Stomach (tissue), 9 donors: Measurements from ENCODE around the gene GNL1. TPM values are rescaled to one million over a fixed set of nuclear protein-coding genes. Genes with fewer than 3 reads are reported as not detected.
"Not testable (repeated sequence)": the region's sequence is repeated elsewhere in the genome, so short reads cannot be mapped to it uniquely, and the experiment has no call there.

Experiments used
- DNase-seq, 2 donors: peaks; one replicate each; pipeline versions ENCODE4 v3.0.0 to v3.0.0-alpha.2; 2013 to 2019
- H3K27ac ChIP-seq, 5 donors: fragments of 200-600 bp in 4 of 5; sonication (generic) in 4 of 5; one replicate each; pipeline ENCODE4 v1.5.1; 2013 to 2019; ENCODE audit warnings: mild to moderate bottlenecking in 1 of 5, moderate library complexity in 1 of 5
- H3K27me3 ChIP-seq, 3 donors: fragments of 200-600 bp; sonication (generic); one replicate each; pipeline ENCODE4 v1.5.1; 2017 to 2019; ENCODE audit warnings: mixed run types in 1 of 3
- H3K36me3 ChIP-seq, 4 donors: fragments of 200-600 bp; sonication (generic); 1 replicate in 3 of 4; 2 replicates in 1 of 4; pipeline ENCODE4 v1.5.1; 2016 to 2019
- H3K4me1 ChIP-seq, 4 donors: fragments of 200-600 bp; sonication (generic); one replicate each; pipeline ENCODE4 v1.5.1; 2016 to 2019
- H3K4me3 ChIP-seq, 4 donors: fragments of 200-600 bp; sonication (generic) in 3 of 4; one replicate each; pipeline ENCODE4 v1.5.1; 2016 to 2019; ENCODE audit warnings: mild to moderate bottlenecking in 1 of 4
- H3K9me3 ChIP-seq, 4 donors: fragments of 200-600 bp; sonication (generic); one replicate each; pipeline ENCODE4 v1.5.1; 2016 to 2019
- CTCF ChIP-seq, 7 experiments: fragments of 450-650 bp in 4 of 7; fragments of 200-600 bp in 3 of 7; sonication (generic) in 3 of 7; IDR thresholded peaks; one replicate each; pipeline ENCODE4 v1.5.1; 2016 to 2019; ENCODE audit warnings: antibody characterized with exemption in 7 of 7, control low read depth in 2 of 7, mild to moderate bottlenecking in 1 of 7
- EP300 ChIP-seq: sonication (generic); formaldehyde crosslinking; IDR thresholded peaks from one replicate; pipeline ENCODE4 v1.6.1; 2017; ENCODE audit warnings: antibody characterized with exemption
- POLR2A ChIP-seq, 4 donors: fragments of 450-650 bp; IDR thresholded peaks; one replicate each; pipeline ENCODE4 v1.6.1; 2016; ENCODE audit warnings: antibody characterized with exemption in 4 of 4, control low read depth in 2 of 4, mild to moderate bottlenecking in 1 of 4, moderate library complexity in 1 of 4
- POLR2AphosphoS5 ChIP-seq, 3 donors: sonication (generic); formaldehyde crosslinking; IDR thresholded peaks; one replicate each; pipeline ENCODE4 v1.6.1; 2016; ENCODE audit warnings: antibody characterized with exemption in 3 of 3
- WGBS, 5 donors: extraction: QIAGEN DNeasy Blood & Tissue Kit in 3 of 5; methylation state at CpG; one replicate each; pipeline versions ENCODE4 v1.1.5 to v1.1.7; 2013 to 2018; 5-methylcytosine and 5-hydroxymethylcytosine counted together
- intact Hi-C: fragments of 100-400 bp; cut with DNase I; formaldehyde crosslinking; loops from one replicate; pipeline ENCODE4 v1.15.1; 2023; ENCODE audit warnings: low total_unique reads
- polyA plus RNA-seq, 3 donors: library from polyadenylated mRNA; stranded (reverse); fragments of 200-250 nt; gene quantifications; one replicate each; pipeline ENCODE4 v1.2.3, GENCODE V29; 2013
- total RNA-seq, 5 donors: library from RNA; depleted of rRNA; stranded (reverse); fragments of >200 nt; gene quantifications; one replicate each; pipeline versions ENCODE4 v1.1.0 to v1.2.3, GENCODE V29; 2014 to 2016
- donor health status: healthy with polysubstance abuse.
- donor health status: Bipolar disorder and iron deficiency.
- donor health status: healthy.

Gene GNL1
- total and polyA plus RNA-seq, 8 donors = 12.7 to 53.3 (median 31.2) TPM

DNA sequence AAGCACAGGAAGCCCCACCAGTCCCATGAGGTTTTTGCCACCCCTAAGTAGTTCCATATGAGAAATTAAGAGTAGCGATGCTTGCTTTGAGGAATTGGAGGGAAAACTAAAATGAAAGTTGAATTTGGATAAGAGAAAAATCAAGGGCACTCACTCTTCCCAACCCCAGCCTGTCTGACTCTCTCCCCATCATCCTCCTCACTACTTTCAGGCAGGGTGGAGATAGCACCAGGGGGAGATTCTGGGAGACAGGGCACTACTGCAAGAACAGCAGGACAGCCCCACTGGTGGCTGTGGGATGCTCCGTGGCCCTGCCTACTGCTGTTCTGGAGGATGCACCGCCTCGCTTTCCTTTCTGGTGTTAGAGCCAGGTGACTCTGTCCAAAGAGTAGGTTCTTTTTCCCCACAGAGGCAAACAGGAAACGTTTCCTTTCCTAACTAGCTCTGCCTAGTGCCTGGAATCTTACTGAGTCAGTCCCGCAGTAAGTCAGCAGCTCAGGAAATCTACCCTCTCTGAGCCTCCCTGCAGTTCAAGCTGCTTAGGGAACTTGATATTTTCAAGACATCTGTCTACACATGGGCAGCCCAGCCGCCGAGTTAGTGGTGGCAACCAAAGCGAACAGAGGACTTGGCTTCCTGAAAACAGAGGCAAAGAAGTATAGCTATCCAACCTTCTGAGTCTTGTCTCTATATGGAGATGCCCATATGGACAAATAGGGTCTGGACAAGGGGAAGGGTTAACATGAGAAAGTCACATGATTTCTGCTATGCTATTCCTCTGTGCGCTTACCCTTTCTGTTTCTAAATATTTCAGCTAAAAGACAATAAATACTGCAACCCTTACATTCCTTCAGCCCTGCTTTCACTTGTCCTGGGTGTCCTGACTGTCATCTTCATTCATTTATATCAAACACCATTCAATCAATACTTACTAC is 55.6 kb downstream of the GNL1 start:
- DNase-seq = no peak
- 53 to 71% (median 60%) methylated on average over 10 of the region's 10 CpGs for WGBS, 5 donors
- Histone ChIP-seq H3K9me3 (no peaks in the 10 kb centered on the region), H3K4me3 (no peak overlapping the region), H3K27ac (peak overlapping the region in 4 of 5 donors; percentile 22 to 70 (median 25)), H3K27me3 (no peaks in the 10 kb centered on the region), H3K36me3 (no peaks in the 10 kb centered on the region), H3K4me1 (peaks cover 0 to 18% (median under 1%) of the 10 kb centered on the region in 4 donors)
- no peak for TF ChIP-seq EP300
- TF ChIP-seq POLR2AphosphoS5 (IDR thresholded peaks at IDR 0.05) = no peak
- no peak for TF ChIP-seq POLR2A (IDR thresholded peaks at IDR 0.05)
- TF ChIP-seq CTCF (IDR thresholded peaks at IDR 0.05) = no peak
- intact Hi-C loops = no loop called here

- intact Hi-C loops, H3K27ac ChIP-seq, H3K27me3 ChIP-seq, H3K36me3 ChIP-seq, H3K4me3 ChIP-seq, DNase-seq, H3K9me3 ChIP-seq: not testable (repeated sequence)
- peaks cover 0 to 38% (median 6%) of the 10 kb centered on the region in 4 donors for H3K4me1 ChIP-seq
- 92 to 97% (median 95%) methylated on average over 15 to 37 of the region's 37 CpGs for WGBS, 5 donors
Observed at GRCh38 chr6:30498705-30499104, 57.6 kb downstream of the GNL1 start.

- intact Hi-C loops = no loop called here
- Histone ChIP-seq H3K27ac (no peak overlapping the region), H3K4me3 (no peak overlapping the region), H3K9me3 (no peaks in the 10 kb centered on the region), H3K36me3 (peaks cover 4 to 17% (median 17%) of the 10 kb centered on the region in 4 donors), H3K4me1 (peaks cover 3 to 47% (median 11%) of the 10 kb centered on the region in 4 donors), H3K27me3 (no peaks in the 10 kb centered on the region)
- WGBS, 5 donors = 81 to 88% (median 83%) methylated on average over 3 of the region's 3 CpGs
- no peak for TF ChIP-seq POLR2AphosphoS5 (IDR thresholded peaks at IDR 0.05)
- TF ChIP-seq CTCF (IDR thresholded peaks at IDR 0.05) = no peak
- TF ChIP-seq POLR2A (IDR thresholded peaks at IDR 0.05) = no peak
- no peak for TF ChIP-seq EP300
- no peak for DNase-seq
Observed at GRCh38 chr6:30497714-30498113, 58.6 kb downstream of the GNL1 start.

DNA sequence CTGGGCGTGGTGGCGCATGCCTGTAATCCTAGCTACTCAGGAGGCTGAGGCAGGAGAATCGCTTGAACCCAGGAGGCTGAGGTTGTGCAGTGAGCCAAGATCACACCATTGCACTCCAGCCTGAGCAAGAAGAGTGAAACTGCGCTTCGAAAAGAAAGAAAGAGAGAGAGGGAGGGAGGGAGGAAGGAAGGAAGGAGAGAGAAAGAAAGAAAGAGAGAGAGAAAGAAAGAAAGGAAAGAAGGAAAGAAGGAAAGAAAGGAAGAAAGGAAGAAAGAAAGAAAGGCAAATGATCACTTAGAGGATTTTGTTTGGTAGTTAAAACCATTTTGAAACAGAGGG is 59.1 kb downstream of the GNL1 start:
- DNase-seq, H3K27me3 ChIP-seq, H3K4me3 ChIP-seq, H3K9me3 ChIP-seq, intact Hi-C loops: not testable (repeated sequence)
- Histone ChIP-seq H3K4me1 (peaks cover 8 to 52% (median 13%) of the 10 kb centered on the region in 4 donors), H3K36me3 (peaks cover 9 to 22% (median 22%) of the 10 kb centered on the region in 4 donors), H3K27ac (peak overlapping the region in 1 of 5 donors; percentile 72)
- 92 to 98% (median 96%) methylated on average over 5 of the region's 5 CpGs for WGBS, 5 donors

GRCh38 chr6:30495993-30496392 is 60.3 kb downstream of the GNL1 start:
- Histone ChIP-seq H3K4me1 (peaks cover 15 to 64% (median 25%) of the 10 kb centered on the region in 4 donors), H3K4me3 (no peak overlapping the region), H3K36me3 (peaks cover 21 to 35% (median 34%) of the 10 kb centered on the region in 4 donors), H3K9me3 (no peaks in the 10 kb centered on the region), H3K27me3 (no peaks in the 10 kb centered on the region), H3K27ac (peak overlapping the region in 4 of 5 donors; percentile 33 to 72 (median 44))
- TF ChIP-seq EP300 = no peak
- no peak for TF ChIP-seq POLR2A (IDR thresholded peaks at IDR 0.05)
- no peak for TF ChIP-seq POLR2AphosphoS5 (IDR thresholded peaks at IDR 0.05)
- no peak for TF ChIP-seq CTCF (IDR thresholded peaks at IDR 0.05)
- no peak for DNase-seq
- intact Hi-C loops = no loop called here
- 75 to 94% (median 90%) methylated on average over 4 of the region's 4 CpGs for WGBS, 5 donors

GRCh38 chr6:30495060-30495459 is 61.2 kb downstream of the GNL1 start:
- H3K9me3 ChIP-seq, DNase-seq, H3K4me3 ChIP-seq, intact Hi-C loops, H3K27me3 ChIP-seq: not testable (repeated sequence)
- 82 to 86% (median 84%) methylated on average over 4 of the region's 4 CpGs for WGBS, 5 donors
- Histone ChIP-seq H3K27ac (peak overlapping the region in 3 of 5 donors; percentile 7 to 72 (median 49)), H3K4me1 (peaks cover 24 to 73% (median 35%) of the 10 kb centered on the region in 4 donors), H3K36me3 (peaks cover 30 to 44% (median 43%) of the 10 kb centered on the region in 4 donors)
